Activated naive CD4-positive, alpha-beta T cell treated with anti-CD3 and anti-CD28 coated beads, Interleukin-2, amount 10 ng/mL, durations not matched to agents 7 days and 5 days (primary cell): ENCODE measurements around the gene MCU.
"Not testable (repeated sequence)": the region's sequence is repeated elsewhere in the genome, so short reads cannot be mapped to it uniquely, and the experiment has no call there.

ENCODE experiments used
- CTCF ChIA-PET: fragments of 350-600 bp; sonication (Branson Sonifier 250); formaldehyde crosslinking; loops from one replicate; lab custom pipeline; 2021; ENCODE audit warnings: antibody characterized with exemption; lab: Charles Lee
- DNase-seq: peaks from one replicate; pipeline ENCODE4 v3.0.0-alpha.2; 2020
- H3K27ac Mint-ChIP-seq: one replicate; pipeline ENCODE4 v1.8.0; 2021; ENCODE audit warnings: mild to moderate bottlenecking, moderate library complexity, mixed read lengths
- H3K27me3 Mint-ChIP-seq: one replicate; pipeline ENCODE4 v1.8.0; 2021; ENCODE audit warnings: mild to moderate bottlenecking, mixed read lengths
- H3K36me3 Mint-ChIP-seq: one replicate; pipeline ENCODE4 v1.8.0; 2021; ENCODE audit warnings: mixed read lengths
- H3K4me1 Mint-ChIP-seq: one replicate; pipeline ENCODE4 v1.8.0; 2021; ENCODE audit warnings: mixed read lengths
- H3K4me3 Mint-ChIP-seq: one replicate; pipeline ENCODE4 v1.8.0; 2021; ENCODE audit warnings: mild to moderate bottlenecking, moderate library complexity, mixed read lengths
- H3K9me3 Mint-ChIP-seq: one replicate; pipeline ENCODE4 v1.8.0; 2021; ENCODE audit warnings: mixed read lengths

The MCU gene

DNA sequence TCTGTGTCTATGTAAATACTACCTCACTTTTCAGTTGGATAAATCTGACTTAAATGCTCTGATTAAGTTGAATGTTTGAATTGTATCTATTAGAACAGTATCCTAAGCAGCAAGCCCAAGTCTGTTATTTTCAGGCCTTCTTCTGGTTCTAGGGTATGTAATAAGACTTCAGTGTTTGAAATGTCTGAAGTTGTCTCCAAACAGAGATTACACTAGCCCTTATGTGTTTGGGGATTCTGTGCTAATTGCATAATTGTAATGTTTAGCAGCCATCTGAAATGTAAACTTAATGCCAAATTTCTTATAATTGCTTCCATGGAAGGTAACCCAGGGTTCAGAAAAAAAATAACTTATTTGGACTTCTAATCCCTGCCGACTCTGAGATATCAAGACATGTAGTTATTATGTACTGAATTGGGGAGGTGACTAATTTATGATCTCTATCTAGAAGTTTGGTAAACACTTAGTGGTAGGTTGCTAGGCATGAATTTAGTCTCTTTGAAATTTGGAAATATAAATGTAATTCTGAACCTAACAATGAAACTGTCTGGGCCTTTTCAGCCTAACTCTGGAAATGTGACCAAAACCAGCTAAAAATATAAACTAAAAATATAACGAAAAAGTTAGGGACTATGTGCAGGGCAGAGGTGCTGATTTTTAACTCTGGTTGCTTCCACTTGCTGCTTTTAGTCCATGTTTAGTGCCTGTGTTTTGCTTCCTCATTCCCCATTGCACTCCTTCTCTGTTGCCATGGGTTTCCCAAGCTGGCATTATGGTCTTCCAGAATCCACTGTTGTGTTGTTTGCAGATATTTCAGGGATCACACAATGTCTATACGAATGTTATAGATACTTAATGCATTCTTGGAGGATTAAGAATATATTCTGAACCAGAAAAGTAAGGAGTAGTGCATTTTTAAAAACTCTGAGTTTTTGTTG is 54.8 kb downstream of the MCU start:
- no peak overlapping the region for H3K4me3 Mint-ChIP-seq
- H3K9me3 Mint-ChIP-seq, result no peaks in the 10 kb centered on the region
- H3K4me1 Mint-ChIP-seq, result no peaks in the 10 kb centered on the region
- H3K36me3 Mint-ChIP-seq, result no peaks in the 10 kb centered on the region
- H3K27me3 Mint-ChIP-seq, result no peaks in the 10 kb centered on the region
- DNase-seq, result no peak
- H3K27ac Mint-ChIP-seq, result no peak overlapping the region
- CTCF ChIA-PET, result no interaction called here

DNA sequence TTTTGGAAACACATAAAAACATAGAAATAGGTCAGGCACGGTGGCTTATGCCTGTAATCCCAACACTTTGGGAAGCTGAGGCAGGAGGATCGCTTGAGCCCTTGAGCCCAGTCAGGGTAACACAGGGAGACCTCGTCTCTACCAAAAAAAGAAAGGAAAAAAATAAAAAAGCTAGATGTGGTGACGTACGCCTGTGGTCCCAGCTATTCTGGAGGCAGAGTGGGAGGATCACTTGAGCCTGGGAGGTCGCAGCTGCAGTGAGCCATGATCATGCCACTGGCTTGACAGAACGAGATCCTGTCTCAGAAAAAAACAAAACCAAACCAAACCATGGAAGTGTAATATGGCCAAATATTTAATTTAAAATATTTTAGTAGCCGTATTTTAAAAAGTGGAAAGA is 55.6 kb downstream of the MCU start:
- no peaks in the 10 kb centered on the region for H3K4me1 Mint-ChIP-seq
- no peaks in the 10 kb centered on the region for H3K9me3 Mint-ChIP-seq
- no peak overlapping the region for H3K4me3 Mint-ChIP-seq
- no peaks in the 10 kb centered on the region for H3K27me3 Mint-ChIP-seq
- no peak for DNase-seq
- H3K36me3 Mint-ChIP-seq, result no peaks in the 10 kb centered on the region
- no peak overlapping the region for H3K27ac Mint-ChIP-seq
- CTCF ChIA-PET, result no interaction called here

DNA sequence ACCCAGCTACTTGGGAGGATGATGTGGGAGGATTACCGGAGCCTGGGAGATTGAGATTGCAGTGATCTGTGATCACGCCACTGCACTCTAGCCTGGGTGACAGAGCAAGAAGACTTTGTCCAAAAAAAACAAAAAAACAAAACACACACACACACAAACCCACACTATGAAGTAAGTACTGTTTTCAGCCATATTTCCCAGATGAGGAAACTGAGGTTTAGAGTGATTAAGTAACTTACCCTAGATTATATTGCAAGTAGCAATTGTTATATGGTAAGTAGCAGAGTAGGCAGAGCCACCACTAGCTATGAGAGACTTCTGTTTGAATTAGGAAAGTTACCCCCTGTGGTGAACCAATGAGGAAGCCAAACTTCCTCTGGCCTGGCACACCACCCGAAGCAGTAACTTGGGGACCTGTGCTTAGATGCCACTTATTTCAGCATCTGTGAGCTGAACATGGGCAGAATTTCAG is 61.9 kb downstream of the MCU start:
- DNase-seq, result no peak
- H3K4me3 Mint-ChIP-seq, result no peak overlapping the region
- CTCF ChIA-PET, result no interaction called here
- H3K4me1 Mint-ChIP-seq, result peaks cover 12% of the 10 kb centered on the region
- H3K27ac Mint-ChIP-seq, result no peak overlapping the region
- H3K36me3 Mint-ChIP-seq, result no peaks in the 10 kb centered on the region
- H3K9me3 Mint-ChIP-seq, result no peaks in the 10 kb centered on the region
- no peaks in the 10 kb centered on the region for H3K27me3 Mint-ChIP-seq

DNA sequence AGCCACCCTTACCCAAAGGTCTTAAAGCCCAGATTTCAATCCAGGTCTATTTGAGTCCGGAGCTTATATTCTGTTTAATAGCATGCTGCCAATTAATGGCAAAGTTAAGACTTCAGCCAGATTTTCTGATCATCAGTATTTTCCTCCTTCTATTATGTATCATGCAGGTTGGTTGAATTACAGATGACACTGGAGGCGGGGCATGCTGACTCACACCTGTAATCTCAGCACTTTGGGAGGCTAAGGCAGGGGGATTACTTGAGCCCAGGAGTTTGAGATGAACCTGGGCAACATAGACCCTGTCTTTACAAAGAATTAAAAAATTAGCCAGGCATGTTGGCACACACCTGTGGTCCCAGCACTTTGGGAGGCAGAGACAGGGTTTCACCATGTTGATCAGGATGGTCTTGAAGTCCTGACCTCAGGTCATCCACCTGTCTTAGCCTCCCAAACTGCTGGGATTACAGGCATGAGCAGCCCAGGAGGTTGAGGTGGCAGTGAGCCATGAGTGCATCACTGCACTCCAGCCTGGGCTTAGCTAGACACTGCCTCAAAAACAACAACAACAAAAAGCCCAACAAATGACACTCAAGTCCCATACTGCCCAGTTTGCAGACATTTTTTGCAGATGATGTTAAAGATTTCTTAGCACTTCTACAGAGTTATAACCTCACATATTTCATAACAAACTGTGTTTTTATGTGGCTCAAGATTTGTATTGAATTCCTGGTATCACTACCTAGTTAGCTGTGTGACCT is 62.5 kb downstream of the MCU start:
- Mint-ChIP-seq H3K4me3 (no peak overlapping the region), H3K4me1 (peaks cover 12% of the 10 kb centered on the region), H3K36me3 (no peaks in the 10 kb centered on the region), H3K27ac (no peak overlapping the region), H3K27me3 (no peaks in the 10 kb centered on the region), H3K9me3 (no peaks in the 10 kb centered on the region)
- DNase-seq, result no peak
- CTCF ChIA-PET, result no interaction called here

DNA sequence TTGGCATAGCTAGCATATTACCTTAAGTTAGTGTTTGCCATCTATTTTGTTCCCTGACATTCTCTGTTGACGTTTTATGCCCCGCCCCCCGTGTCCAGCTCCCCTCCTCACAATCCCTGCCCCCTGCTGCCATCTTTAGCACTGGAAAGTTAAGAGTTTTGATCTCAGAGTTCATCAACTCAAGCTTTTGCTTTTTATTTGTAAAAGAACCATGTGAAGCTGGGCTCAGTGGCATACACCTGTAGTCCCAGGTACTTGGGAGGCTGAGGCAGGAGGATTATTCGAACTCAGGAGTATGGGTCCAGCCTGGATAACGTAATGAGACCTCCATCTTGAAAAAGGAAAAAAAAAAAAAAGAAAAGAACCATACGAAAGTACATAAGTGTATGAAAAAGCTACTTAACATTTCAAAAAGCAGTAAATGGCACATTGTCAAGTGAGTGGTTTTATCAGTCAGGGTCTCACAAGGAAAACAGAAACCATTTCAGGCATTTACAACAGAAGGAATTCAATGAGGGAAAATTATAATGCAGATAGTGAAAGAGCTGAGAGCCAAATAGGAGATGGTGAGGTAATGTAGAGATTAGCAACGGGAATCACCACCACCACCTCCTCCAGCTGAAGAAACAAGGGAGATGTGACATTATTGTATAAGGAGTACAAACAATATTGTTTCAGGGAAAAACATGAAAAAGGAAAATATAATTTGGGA is 64.9 kb downstream of the MCU start:
- CTCF ChIA-PET, result no interaction called here
- DNase-seq, result no peak
- no peak overlapping the region for H3K27ac Mint-ChIP-seq
- peaks cover 12% of the 10 kb centered on the region for H3K4me1 Mint-ChIP-seq
- no peaks in the 10 kb centered on the region for H3K27me3 Mint-ChIP-seq
- no peaks in the 10 kb centered on the region for H3K36me3 Mint-ChIP-seq
- H3K4me3 Mint-ChIP-seq, result no peak overlapping the region
- no peaks in the 10 kb centered on the region for H3K9me3 Mint-ChIP-seq

DNA sequence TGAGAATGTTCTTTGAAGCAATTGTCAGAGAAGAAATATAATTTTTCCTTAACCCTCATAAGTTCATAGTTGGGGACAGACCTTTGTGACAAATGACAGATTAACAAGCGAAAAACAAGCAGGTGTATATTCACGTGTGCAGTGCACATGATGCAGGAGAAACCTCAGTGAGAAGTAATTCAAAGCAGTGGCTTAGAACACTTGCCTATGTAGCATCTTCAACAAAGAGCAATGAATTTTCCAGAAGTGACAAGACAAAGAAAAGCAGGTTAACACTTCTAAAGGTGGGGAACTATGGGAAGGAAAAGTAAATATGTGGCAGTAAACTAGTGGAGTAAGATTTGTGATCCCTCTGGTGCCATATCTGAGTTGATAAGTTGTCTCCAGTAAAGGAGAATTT is 65.8 kb downstream of the MCU start:
- CTCF ChIA-PET, result no interaction called here
- Mint-ChIP-seq H3K9me3 (no peaks in the 10 kb centered on the region), H3K27ac (no peak overlapping the region), H3K4me3 (no peak overlapping the region), H3K36me3 (no peaks in the 10 kb centered on the region), H3K4me1 (peaks cover 12% of the 10 kb centered on the region), H3K27me3 (no peaks in the 10 kb centered on the region)
- no peak for DNase-seq

DNA sequence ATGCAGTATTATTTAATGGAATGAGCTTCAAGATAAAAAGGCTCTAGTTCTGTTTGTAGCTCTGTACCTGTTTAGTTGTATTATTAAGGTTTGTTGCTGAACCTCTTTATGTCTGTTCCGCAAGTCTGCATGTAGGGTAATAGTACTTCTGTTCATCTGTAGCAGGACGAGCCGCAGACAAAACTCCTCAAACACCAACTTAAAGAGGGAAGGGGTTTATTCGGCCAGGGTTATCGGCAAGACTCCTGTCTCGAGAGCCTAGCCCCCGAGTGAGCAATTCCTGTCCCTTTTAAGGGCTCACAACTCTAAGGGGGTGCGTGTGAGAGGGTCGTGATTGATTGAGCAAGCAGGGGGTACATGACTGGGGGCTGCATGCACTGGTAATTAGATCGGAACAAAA is 67.0 kb downstream of the MCU start:
- H3K4me3 Mint-ChIP-seq, H3K9me3 Mint-ChIP-seq, H3K27ac Mint-ChIP-seq, CTCF ChIA-PET, H3K36me3 Mint-ChIP-seq, DNase-seq, H3K4me1 Mint-ChIP-seq, H3K27me3 Mint-ChIP-seq: not testable (repeated sequence)

DNA sequence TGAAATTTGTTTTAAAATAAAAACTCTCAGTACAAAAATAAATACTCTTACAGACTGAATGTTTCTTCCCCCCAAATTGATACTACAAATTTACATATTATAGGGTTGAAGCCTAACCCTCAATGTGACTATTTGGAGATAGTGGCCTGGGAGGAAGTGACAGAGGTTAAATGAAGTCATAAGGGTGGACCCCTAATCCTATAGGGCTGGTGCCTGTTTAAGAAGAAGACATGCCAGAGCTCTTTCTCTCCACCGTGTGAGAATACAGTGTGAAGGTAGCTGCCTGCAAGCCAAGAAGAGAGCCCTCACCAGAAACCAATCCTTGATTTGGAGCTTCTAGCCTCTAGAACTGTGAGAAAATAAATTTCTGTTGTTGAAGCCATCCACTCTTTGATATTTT is 67.6 kb downstream of the MCU start:
- no peak for DNase-seq
- H3K27me3 Mint-ChIP-seq, result no peaks in the 10 kb centered on the region
- no peak overlapping the region for H3K4me3 Mint-ChIP-seq
- H3K36me3 Mint-ChIP-seq, result peaks cover 3% of the 10 kb centered on the region
- H3K27ac Mint-ChIP-seq, result no peak overlapping the region
- CTCF ChIA-PET, result no interaction called here
- H3K9me3 Mint-ChIP-seq, result no peaks in the 10 kb centered on the region
- peaks cover 2% of the 10 kb centered on the region for H3K4me1 Mint-ChIP-seq

DNA sequence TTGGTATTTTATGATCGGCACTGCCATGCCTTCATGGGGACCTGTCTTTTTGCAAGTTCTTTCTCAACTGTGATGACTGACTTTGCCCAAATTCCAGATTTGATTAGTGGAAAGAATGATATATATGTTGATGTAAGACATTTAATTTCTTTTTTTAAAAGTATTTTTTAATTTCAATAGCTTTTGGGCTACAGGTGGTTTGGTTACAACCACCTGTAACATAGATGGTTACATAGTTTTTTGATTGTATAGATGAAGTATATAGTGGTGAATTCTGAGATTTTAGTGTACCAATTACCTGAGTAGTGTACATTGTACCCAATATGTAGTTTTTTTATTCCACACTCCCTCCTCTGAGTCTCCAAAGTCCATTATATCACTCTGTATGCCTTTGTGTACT is 69.6 kb downstream of the MCU start:
- Mint-ChIP-seq H3K36me3 (peaks cover 3% of the 10 kb centered on the region), H3K9me3 (no peaks in the 10 kb centered on the region), H3K4me1 (no peaks in the 10 kb centered on the region), H3K27me3 (no peaks in the 10 kb centered on the region), H3K4me3 (no peak overlapping the region), H3K27ac (no peak overlapping the region)
- DNase-seq, result no peak
- CTCF ChIA-PET, result interaction anchor here (0.6 kb wide), 1 partner anchor 396 kb away, joined by 4 read pairs; no protein-coding TSS in a partner anchor

DNA sequence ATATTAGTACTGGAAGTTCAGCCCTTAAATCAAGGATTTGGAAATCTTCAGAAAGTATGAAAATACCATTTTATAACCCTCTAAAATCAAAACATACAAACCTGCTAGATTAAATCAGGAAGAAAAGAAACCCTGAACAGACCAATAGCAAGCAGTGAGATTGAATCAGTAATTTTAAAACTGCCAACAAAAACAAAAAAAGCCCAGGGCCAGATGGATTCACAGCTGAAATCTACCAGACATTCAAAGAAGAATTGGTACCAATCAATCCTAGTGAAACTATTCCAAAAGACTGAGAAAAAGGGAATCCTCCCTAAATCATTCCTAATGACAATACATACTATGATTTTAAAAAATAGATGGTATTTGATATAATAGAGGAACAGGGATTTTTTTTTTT is 70.1 kb downstream of the MCU start:
- Mint-ChIP-seq H3K36me3 (peaks cover 3% of the 10 kb centered on the region), H3K27ac (no peak overlapping the region)

DNA sequence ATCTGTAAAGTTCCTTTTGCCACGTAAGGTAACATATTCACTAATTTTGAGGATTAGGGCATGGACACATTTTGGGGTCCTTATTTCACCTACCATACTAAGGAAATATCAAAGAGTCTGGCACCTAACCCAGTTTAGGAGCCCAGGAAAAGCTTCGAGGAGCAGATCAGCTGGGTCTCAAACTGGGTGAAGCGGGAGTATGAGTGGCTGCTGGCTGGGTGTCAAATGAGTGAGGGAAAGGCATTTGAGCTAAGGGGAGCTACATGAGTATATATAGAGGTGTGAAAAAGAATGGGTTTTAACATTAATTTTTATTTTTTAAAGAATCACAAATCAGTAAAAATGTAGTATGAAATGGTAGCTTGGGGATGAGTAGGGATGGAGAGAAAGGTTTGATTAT is 71.3 kb downstream of the MCU start:
- Mint-ChIP-seq H3K9me3 (peaks cover 6% of the 10 kb centered on the region), H3K4me3 (no peak overlapping the region), H3K27ac (no peak overlapping the region), H3K27me3 (no peaks in the 10 kb centered on the region), H3K4me1 (no peaks in the 10 kb centered on the region), H3K36me3 (peaks cover 7% of the 10 kb centered on the region)
- CTCF ChIA-PET, result interaction anchor here (1.5 kb wide), 1 partner anchor 398 kb away, joined by 3 read pairs; no protein-coding TSS in a partner anchor
- no peak for DNase-seq

More for the DNA sequence above, 70.1 kb downstream of the MCU start:
- Mint-ChIP-seq H3K4me1 (no peaks in the 10 kb centered on the region), H3K27me3 (no peaks in the 10 kb centered on the region), H3K9me3 (peaks cover under 1% of the 10 kb centered on the region), H3K4me3 (no peak overlapping the region)
- no peak for DNase-seq
- CTCF ChIA-PET, result interaction anchor here (0.6 kb wide), 1 partner anchor 396 kb away, joined by 4 read pairs; no protein-coding TSS in a partner anchor

DNA sequence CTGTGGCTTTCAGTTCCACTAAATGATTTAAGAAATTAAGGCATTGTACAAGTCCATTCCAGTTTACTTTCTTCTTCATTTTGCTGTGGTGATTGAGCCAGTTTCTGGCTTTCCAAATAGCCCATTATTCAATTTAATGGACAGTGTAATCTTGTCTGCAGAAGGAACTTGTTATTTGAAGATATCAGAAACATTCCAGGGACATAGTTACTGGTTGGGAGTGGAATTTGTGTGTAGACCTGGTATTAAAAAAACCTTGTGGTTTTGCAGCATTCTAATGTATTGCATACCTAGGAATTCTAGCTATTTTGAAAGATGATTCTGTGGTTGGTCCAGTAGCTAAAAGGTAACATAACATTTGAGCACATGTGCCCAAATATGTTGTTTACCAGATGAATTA is 72.2 kb downstream of the MCU start:
- H3K27me3 Mint-ChIP-seq, result no peaks in the 10 kb centered on the region
- peaks cover 7% of the 10 kb centered on the region for H3K36me3 Mint-ChIP-seq
- no peak overlapping the region for H3K27ac Mint-ChIP-seq
- CTCF ChIA-PET, result interaction anchor here (1.5 kb wide), 1 partner anchor 399 kb away, joined by 3 read pairs; no protein-coding TSS in a partner anchor
- H3K4me3 Mint-ChIP-seq, result no peak overlapping the region
- DNase-seq, result no peak
- peaks cover 6% of the 10 kb centered on the region for H3K9me3 Mint-ChIP-seq
- no peaks in the 10 kb centered on the region for H3K4me1 Mint-ChIP-seq

DNA sequence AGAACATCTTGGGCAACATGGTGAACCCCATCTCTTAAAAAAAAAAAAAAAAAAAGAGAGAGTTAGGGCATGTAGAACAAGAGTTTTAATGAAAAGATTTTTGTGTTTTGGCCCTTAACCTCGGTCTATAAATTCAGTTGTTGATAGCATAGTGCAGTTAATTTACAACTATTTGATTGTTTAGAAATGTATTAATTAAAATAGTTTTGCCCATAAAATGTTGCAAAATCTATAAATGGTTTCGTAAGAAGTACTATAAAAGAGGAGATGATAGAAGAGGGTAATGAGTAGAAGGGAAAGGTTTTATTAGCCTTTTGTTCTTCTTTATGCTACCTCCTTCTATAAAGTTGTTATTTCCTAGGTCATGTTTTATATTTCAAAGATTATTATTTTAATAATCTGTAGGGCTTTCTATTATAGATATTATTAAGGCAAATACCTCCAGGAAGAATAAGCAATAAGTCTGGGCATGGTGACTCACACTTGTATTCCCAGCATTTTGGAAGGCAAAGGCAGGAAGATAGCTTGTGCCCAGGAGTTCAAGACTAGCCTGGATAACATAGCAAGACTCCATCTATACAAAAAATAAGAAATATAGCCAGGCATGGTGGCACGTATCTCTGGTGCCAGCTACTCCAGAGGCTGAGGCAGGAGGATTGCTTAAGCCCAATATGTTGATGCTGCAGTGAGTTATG is 73.3 kb downstream of the MCU start:
- H3K4me3 Mint-ChIP-seq, result no peak overlapping the region
- H3K27me3 Mint-ChIP-seq, result no peaks in the 10 kb centered on the region
- no peak for DNase-seq
- H3K4me1 Mint-ChIP-seq, result no peaks in the 10 kb centered on the region
- peaks cover 6% of the 10 kb centered on the region for H3K9me3 Mint-ChIP-seq
- no peak overlapping the region for H3K27ac Mint-ChIP-seq
- CTCF ChIA-PET, result no interaction called here
- peaks cover 7% of the 10 kb centered on the region for H3K36me3 Mint-ChIP-seq
